ENCODE data around the gene CEACAM19. TPM values are rescaled to one million over a fixed set of nuclear protein-coding genes. Genes with fewer than 3 reads are reported as not detected.

CEACAM19 gene
- total RNA-seq, 4 donors from 2014 or later = 2.5 to 5.1 (median 3.7) TPM

DNA sequence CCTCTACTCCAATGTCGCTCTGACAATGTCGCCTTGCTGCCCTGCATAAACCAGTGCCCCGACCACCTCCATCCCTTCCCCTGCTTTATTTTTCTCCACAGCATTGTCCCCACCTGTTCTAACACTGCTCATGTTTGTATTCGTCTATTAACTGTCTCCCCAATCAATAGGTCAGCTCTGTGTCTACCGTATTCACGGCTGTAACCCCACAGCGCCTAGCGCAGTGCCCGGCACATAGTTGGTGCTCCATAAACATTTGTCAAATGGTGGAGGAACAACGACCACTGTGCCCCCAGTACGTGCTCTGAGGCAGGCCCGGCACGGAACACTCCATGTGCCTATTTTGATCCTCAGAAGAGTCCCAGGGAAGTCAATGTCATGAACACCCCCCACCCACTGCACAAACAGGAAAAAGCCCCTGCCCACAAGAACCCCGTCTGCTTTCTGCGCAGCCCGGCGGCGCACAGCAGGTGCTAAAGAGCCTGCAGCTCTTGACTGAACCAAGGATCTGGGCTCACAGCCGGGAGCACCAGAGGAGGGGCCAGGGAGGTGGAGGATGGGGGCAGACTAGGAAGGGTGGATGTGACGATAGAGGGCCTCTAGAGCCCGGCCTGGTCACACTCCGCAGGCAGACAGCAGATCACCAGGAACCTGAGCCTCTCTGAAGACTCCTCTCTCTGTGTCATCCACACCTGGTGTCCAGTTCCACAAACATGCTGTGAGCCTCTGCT, 25.8 kb downstream of the CEACAM19 start:
- Histone ChIP-seq H3K9me3 (no peaks in the 10 kb centered on the region), H3K36me3 (no peaks in the 10 kb centered on the region), H3K4me3 (no peak overlapping the region), H3K27me3 (peaks cover 0 to 19% (median 0%) of the 10 kb centered on the region in 4 donors), H3K27ac (replicated peaks in 1 of 4) (no peak overlapping the region), H3K4me1 (peaks cover 0 to 16% (median 2%) of the 10 kb centered on the region in 4 donors)
- WGBS = 73% methylated on average over 12 of the region's 22 CpGs
- intact Hi-C loops (cut with DNase I) = no loop called here
- no peak for DNase-seq (ENCODE audit: extremely low spot score)
- TF ChIP-seq POLR2AphosphoS5 (IDR thresholded peaks at IDR 0.05) = no peak
- no peak for TF ChIP-seq EP300 (IDR thresholded peaks at IDR 0.05)
- TF ChIP-seq POLR2A (IDR thresholded peaks at IDR 0.05; ENCODE audit: low read depth) = no peak
- TF ChIP-seq, protein P1, sequence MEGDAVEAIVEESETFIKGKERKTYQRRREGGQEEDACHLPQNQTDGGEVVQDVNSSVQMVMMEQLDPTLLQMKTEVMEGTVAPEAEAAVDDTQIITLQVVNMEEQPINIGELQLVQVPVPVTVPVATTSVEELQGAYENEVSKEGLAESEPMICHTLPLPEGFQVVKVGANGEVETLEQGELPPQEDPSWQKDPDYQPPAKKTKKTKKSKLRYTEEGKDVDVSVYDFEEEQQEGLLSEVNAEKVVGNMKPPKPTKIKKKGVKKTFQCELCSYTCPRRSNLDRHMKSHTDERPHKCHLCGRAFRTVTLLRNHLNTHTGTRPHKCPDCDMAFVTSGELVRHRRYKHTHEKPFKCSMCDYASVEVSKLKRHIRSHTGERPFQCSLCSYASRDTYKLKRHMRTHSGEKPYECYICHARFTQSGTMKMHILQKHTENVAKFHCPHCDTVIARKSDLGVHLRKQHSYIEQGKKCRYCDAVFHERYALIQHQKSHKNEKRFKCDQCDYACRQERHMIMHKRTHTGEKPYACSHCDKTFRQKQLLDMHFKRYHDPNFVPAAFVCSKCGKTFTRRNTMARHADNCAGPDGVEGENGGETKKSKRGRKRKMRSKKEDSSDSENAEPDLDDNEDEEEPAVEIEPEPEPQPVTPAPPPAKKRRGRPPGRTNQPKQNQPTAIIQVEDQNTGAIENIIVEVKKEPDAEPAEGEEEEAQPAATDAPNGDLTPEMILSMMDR (IDR thresholded peaks at IDR 0.05) = no peak

DNA sequence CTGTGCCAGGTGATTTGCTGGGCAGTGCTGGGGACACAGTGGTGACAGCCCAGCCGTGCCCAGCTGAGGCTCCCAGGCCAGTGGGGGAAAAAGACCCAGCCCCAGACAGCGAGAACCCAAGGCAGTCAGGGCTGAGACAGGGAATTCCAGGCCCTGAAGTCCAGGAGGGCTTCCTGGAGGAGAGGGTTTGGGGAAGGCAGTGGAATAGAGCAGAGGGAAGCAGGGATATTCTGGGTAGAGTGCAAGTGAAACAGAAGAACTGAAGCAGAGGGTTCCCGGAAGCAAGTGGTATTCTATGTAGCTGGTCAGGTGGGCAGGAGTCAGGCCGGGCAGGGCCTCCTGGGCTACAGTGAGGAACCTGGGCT, 26.4 kb downstream of the CEACAM19 start:
- H3K27me3 ChIP-seq = peaks cover 0 to 19% (median 0%) of the 10 kb centered on the region in 4 donors
- intact Hi-C loops (cut with DNase I) = no loop called here
- TF ChIP-seq POLR2AphosphoS5 (IDR thresholded peaks at IDR 0.05) (no peak), POLR2A (IDR thresholded peaks at IDR 0.05; ENCODE audit: low read depth) (no peak), EP300 (IDR thresholded peaks at IDR 0.05) (no peak)
- TF ChIP-seq, protein P1 (IDR thresholded peaks at IDR 0.05) = no peak
- DNase-seq (ENCODE audit: extremely low spot score) = no peak
- no peak overlapping the region for H3K27ac ChIP-seq (replicated peaks in 1 of 4)
- WGBS = 89% methylated on average over 4 of the region's 4 CpGs
- no peaks in the 10 kb centered on the region for H3K9me3 ChIP-seq
- no peaks in the 10 kb centered on the region for H3K36me3 ChIP-seq
- H3K4me1 ChIP-seq = peaks cover 0 to 10% (median 0%) of the 10 kb centered on the region in 4 donors
- H3K4me3 ChIP-seq = no peak overlapping the region

DNA sequence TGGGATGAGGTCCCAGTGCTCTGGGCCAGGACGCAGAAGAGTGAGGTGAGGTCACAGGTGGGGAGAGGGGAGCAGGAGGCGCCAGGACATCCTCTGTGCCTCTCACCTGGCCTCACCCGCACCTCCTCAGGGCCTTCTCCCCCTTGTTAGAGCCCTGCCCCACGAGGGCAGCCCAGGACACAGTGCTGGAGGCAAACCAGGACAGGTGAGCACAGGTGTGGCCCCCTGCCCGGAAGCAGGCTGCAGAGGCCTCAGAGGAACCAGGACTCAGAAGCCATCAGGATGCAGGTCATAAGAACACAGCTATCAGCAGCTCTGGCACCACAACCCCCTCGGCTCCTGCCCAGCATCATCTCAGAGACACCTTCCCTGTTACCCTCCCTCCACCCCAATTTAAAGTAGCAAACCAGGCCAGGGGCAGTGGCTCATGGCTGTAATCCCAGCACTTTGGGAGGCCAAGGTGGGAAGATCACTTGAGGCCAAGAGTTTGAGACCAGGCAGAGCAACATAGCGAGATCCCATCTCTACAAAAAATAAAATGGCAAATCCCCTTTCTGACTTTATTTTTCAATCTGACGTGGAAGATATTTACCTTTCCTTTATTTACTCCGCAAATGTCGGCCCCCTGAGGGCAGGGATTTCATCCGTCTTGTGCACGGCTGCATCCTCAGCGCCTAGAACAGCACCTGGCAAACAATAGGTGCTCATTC, 27.4 kb downstream of the CEACAM19 start, which contains the start of gene CEACAM16:
Gene CEACAM16 (plus strand): TSS at position 660 of the 710 bp plus-strand sequence. CDS start 2,306 bp downstream, outside the sequence.
- Histone ChIP-seq H3K4me1 (peaks cover 0 to 8% (median 0%) of the 10 kb centered on the region in 4 donors), H3K4me3 (no peak within 1 kb of the TSS), H3K27ac (replicated peaks in 1 of 4) (no peak within 1 kb of the TSS), H3K27me3 (peaks cover 0 to 19% (median 0%) of the 10 kb centered on the region in 4 donors), H3K9me3 (no peaks in the 10 kb centered on the region), H3K36me3 (no peaks in the 10 kb centered on the region)
- TF ChIP-seq POLR2AphosphoS5 (IDR thresholded peaks at IDR 0.05) (no peak), EP300 (IDR thresholded peaks at IDR 0.05) (no peak), POLR2A (IDR thresholded peaks at IDR 0.05; ENCODE audit: low read depth) (no peak)
- TF ChIP-seq, protein P1 (IDR thresholded peaks at IDR 0.05) = no peak
- DNase-seq (ENCODE audit: extremely low spot score) = no peak
- WGBS = 84% methylated on average over 11 of the region's 13 CpGs
- intact Hi-C loops (cut with DNase I) = no loop called here

DNA sequence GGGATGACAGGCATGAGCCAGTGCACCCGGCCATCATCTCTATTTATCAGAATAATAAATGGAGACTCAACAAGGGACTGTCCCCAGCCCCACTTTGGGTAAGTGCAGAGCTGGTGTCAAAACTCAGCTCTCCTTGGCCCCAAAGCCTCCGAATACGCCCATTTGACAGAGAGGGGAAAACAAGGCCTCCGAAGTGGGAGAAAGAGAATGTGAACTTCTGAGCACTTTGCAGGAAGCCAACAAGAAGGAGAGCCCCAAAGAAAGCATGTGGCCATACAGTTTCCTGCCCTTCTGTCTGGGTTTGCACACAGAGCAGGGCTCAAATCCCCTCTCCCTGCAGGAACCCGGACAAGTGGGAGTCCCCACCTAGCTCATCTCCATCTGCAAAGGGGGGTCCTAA, 29.3 kb downstream of the CEACAM19 start:
- intact Hi-C loops (cut with DNase I) = no loop called here
- DNase-seq (ENCODE audit: extremely low spot score) = no peak
- 95% methylated on average over 4 of the region's 5 CpGs for WGBS
- TF ChIP-seq POLR2A (IDR thresholded peaks at IDR 0.05; ENCODE audit: low read depth) = no peak
- no peak overlapping the region for H3K27ac ChIP-seq (replicated peaks in 1 of 4)
- H3K36me3 ChIP-seq = no peaks in the 10 kb centered on the region
- H3K4me3 ChIP-seq = no peak overlapping the region
- no peaks in the 10 kb centered on the region for H3K4me1 ChIP-seq
- H3K9me3 ChIP-seq = no peaks in the 10 kb centered on the region
- H3K27me3 ChIP-seq = peaks cover 0 to 19% (median 0%) of the 10 kb centered on the region in 4 donors

DNA sequence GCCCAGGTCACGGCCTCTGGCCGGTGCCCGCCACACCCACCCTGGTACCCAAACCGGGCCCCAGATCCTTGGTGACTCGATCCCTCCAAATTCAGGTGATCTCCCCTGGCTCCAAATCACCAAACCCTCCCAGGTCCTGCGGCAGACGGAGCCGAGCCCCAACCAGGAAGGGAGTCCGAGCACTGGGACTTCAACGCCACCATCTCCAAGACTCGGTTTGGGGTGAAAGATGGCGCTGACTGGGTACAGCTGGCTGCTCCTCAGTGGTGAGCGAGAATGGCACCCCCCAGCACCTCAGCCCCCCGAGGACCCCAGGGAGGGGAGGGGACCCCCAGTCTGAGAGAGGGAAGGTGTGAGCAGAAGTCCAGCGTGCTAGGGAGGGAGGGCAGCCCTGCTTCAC, 29.9 kb downstream of the CEACAM19 start:
- peaks cover 0 to 19% (median 0%) of the 10 kb centered on the region in 4 donors for H3K27me3 ChIP-seq
- no peak for TF ChIP-seq POLR2AphosphoS5 (IDR thresholded peaks at IDR 0.05)
- no peak for TF ChIP-seq POLR2A (IDR thresholded peaks at IDR 0.05; ENCODE audit: low read depth)
- no peak for TF ChIP-seq EP300 (IDR thresholded peaks at IDR 0.05)
- TF ChIP-seq, protein P1 (IDR thresholded peaks at IDR 0.05) = no peak
- WGBS = 83% methylated on average over 11 of the region's 15 CpGs
- H3K4me1 ChIP-seq = no peaks in the 10 kb centered on the region
- H3K9me3 ChIP-seq = no peaks in the 10 kb centered on the region
- DNase-seq (ENCODE audit: extremely low spot score) = no peak
- no peak overlapping the region for H3K4me3 ChIP-seq
- H3K36me3 ChIP-seq = no peaks in the 10 kb centered on the region
- intact Hi-C loops (cut with DNase I) = no loop called here
- no peak overlapping the region for H3K27ac ChIP-seq (replicated peaks in 1 of 4)
